AG04450 (cell line): ENCODE measurements around the gene FCHO1. TPM values are rescaled to one million over a fixed set of nuclear protein-coding genes. Genes with fewer than 3 reads are reported as not detected.

Experiments used
- CTCF ChIA-PET: fragments of 300-600, 350-600 bp; formaldehyde crosslinking; extraction: SDS; loops from one replicate; lab custom pipeline; 2022; ENCODE audit warnings: antibody characterized with exemption, inconsistent platforms; lab: Charles Lee
- POLR2A ChIA-PET: fragments of 350-600 bp; formaldehyde crosslinking; extraction: SDS; loops from one replicate; lab custom pipeline; 2021; ENCODE audit warnings: antibody characterized with exemption, inconsistent platforms; lab: Yijun Ruan, JAX
- DNase-seq: peaks from one replicate; pipeline ENCODE4 v3.0.0-alpha.2; 2011; ENCODE audit warnings: low read depth, low spot score
- H3K27ac ChIP-seq: one replicate; pipeline ENCODE4 v1.5.1; 2012; ENCODE audit warnings: low read depth, low read length, control low read depth
- H3K27me3 ChIP-seq: one replicate; pipeline ENCODE4 v1.6.0; 2012; ENCODE audit warnings: low read length; ENCODE audit not compliant: control insufficient read depth, insufficient read depth
- H3K4me3 ChIP-seq: 2 replicates; pipeline ENCODE4 v1.5.1; 2011; ENCODE audit warnings: mild to moderate bottlenecking, low read depth, low read length, control low read depth
- H3K9me3 ChIP-seq: 2 replicates; pipeline ENCODE4 v1.5.1; 2012; ENCODE audit warnings: low read length; ENCODE audit not compliant: control insufficient read depth, insufficient read depth
- CTCF ChIP-seq: IDR thresholded peaks from 2 replicates; pipeline ENCODE4 v1.5.1; 2011; ENCODE audit warnings: low read depth, low read length, control low read depth, inconsistent platforms
- polyA plus RNA-seq: library from polyadenylated mRNA; depleted of rRNA; stranded (reverse); fragments of >200 nt; gene quantifications from 2 replicates; pipeline ENCODE4 v1.2.3, GENCODE V29; 2011

Gene FCHO1
- polyA plus RNA-seq, 1 experiment = 0.15 TPM

DNA sequence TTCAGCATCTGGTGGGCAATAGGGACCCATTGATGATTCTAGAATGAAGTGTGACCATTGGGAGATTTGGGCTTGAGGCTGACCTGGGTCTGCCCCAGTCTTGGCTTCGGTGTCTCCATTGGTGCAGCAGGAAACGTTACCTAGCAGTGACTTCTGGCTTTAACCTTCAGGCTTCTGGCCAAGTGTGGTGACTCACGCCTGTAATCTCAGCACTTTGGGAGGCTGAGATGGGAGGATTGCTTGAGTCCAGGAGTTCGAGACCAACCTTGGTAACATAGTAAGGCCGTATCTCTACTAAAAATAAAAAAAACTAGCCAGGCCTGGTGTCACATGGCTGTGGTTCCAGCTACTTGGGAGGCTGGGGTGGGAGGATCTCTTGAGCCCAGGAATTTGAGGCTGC, 7.2 kb downstream of the FCHO1 start:
- no peak for DNase-seq
- Histone ChIP-seq H3K4me3 (no peak overlapping the region), H3K9me3 (no peaks in the 10 kb centered on the region), H3K27ac (no peak overlapping the region), H3K27me3 (peaks cover 6% of the 10 kb centered on the region)
- TF ChIP-seq CTCF = no peak
- ChIA-PET CTCF (interaction anchor here (2.3 kb wide), 1 partner anchor 8 kb away, joined by 9 read pairs; no protein-coding TSS in a partner anchor), POLR2A (interaction anchor here (0.6 to 0.7 kb wide), 3 partner anchors 17 to 339 kb away, joined by 4 to 6 read pairs (median 5); partner anchors contain the start of gene MVB12A)

DNA sequence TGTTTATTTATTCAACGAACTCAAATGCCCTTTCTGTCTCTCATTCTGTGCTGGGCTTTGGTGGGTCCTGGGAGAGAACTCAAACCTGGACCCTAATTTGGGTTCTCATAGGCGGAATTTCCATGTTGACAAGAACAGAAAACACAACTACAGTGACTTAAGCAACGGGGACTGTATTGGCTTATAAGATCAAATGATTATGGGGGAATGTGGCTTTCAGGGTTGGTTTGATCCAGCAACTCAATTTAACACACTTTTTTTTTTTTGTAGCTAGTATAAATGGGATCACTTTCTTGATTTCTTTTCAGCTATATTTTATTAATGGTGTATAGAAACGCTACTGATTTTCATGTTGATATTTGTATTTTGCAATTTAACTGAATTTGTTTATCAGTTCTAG, 9.9 kb downstream of the FCHO1 start:
- CTCF ChIA-PET = no interaction called here
- Histone ChIP-seq H3K9me3 (no peaks in the 10 kb centered on the region), H3K27ac (no peak overlapping the region), H3K4me3 (no peak overlapping the region), H3K27me3 (peaks cover 3% of the 10 kb centered on the region)
- POLR2A ChIA-PET = no interaction called here
- no peak for TF ChIP-seq CTCF
- no peak for DNase-seq

GRCh38 chr19:17762505-17763229, 11.4 kb downstream of the FCHO1 start:
- Histone ChIP-seq H3K27ac (no peak overlapping the region), H3K4me3 (no peak overlapping the region), H3K27me3 (peaks cover 3% of the 10 kb centered on the region), H3K9me3 (no peaks in the 10 kb centered on the region)
- CTCF ChIA-PET = interaction anchor here (0.5 to 0.8 kb wide), 4 partner anchors 14 to 340 kb away, joined by 3 to 6 read pairs (median 4); no protein-coding TSS in a partner anchor
- TF ChIP-seq CTCF = no peak
- POLR2A ChIA-PET = interaction anchor here (0.6 to 0.7 kb wide), 2 partner anchors 23 to 494 kb away, joined by 3 to 6 read pairs; no protein-coding TSS in a partner anchor
- DNase-seq = no peak

DNA sequence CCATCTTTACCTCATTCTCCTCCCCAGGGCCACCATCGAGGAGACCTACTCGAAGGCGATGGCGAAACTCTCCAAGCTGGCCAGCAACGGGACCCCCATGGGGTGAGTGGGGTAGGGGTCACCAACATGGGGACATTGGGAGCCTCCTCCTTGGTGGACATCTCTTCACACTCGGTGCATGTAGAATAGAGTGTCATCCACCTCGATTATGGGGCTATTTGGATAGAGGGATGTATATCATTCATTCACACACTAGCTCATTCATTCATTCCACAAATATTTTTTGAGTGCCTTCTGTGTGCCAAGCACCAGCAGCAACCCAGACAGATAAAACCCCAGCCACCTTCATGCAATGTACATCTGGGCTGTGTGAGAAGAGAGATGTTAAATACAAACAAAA, 13.1 kb downstream of the FCHO1 start:
- DNase-seq = no peak
- H3K4me3 ChIP-seq = no peak overlapping the region
- peaks cover 3% of the 10 kb centered on the region for H3K27me3 ChIP-seq
- no peak overlapping the region for H3K27ac ChIP-seq
- no peaks in the 10 kb centered on the region for H3K9me3 ChIP-seq
- ChIA-PET POLR2A (interaction anchor here (0.7 kb wide), 1 partner anchor 12 kb away, joined by 9 read pairs; no protein-coding TSS in a partner anchor), CTCF (interaction anchor here (0.7 kb wide), 1 partner anchor 299 kb away, joined by 3 read pairs; no protein-coding TSS in a partner anchor)
- TF ChIP-seq CTCF = no peak

DNA sequence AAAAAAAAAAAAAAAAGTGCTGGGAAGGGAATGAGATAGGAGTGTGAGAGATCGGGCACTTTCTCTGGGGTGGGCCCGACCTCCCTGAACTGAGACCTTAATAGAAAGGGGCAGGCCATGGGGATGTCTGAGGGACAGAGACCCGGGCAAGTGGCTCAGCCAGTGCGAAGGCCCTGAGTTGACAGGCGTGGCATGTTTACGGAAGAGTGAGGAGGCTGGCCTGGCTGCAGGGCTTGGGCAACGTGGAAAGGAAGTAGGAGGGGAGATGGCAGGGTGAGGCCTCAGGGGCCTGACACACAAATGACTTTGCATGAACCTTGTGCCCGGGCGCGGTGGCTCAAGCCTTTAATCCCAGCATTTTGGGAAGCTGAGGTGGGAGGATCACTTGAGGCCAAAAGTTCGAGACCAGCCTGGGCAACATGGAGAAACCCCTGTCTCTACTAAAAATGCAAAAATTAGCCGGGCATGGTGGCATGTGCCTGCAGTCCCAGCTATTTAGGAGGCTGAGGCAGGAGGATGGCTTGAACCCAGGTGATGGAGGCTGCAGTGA, 13.9 kb downstream of the FCHO1 start:
- no peak for TF ChIP-seq CTCF
- POLR2A ChIA-PET = interaction anchor here (0.7 kb wide), 1 partner anchor 13 kb away, joined by 9 read pairs; no protein-coding TSS in a partner anchor

More for the DNA sequence above, 13.9 kb downstream of the FCHO1 start:
- CTCF ChIA-PET = interaction anchor here (0.7 kb wide), 1 partner anchor 300 kb away, joined by 3 read pairs; no protein-coding TSS in a partner anchor
- no peak overlapping the region for H3K4me3 ChIP-seq
- no peak overlapping the region for H3K27ac ChIP-seq
- H3K9me3 ChIP-seq = no peaks in the 10 kb centered on the region
- no peak for DNase-seq
- H3K27me3 ChIP-seq = peaks cover 3% of the 10 kb centered on the region
